Chondrocyte (in vitro differentiated cells): ENCODE measurements around the gene CACHD1. TPM values are rescaled to one million over a fixed set of nuclear protein-coding genes. Genes with fewer than 3 reads are reported as not detected.
A peak's percentile ranks its signal among the peaks of the same experiment; 100 is the strongest.

ENCODE experiments used
- DNase-seq: peaks from one replicate; pipeline ENCODE4 v3.0.0; 2021; ENCODE audit warnings: mixed read lengths, low spot score
- H3K27ac Mint-ChIP-seq: one replicate; pipeline ENCODE4 v1.8.0; 2021; ENCODE audit warnings: mild to moderate bottlenecking, moderate library complexity, mixed read lengths; ENCODE audit not compliant: unreplicated experiment
- H3K27me3 Mint-ChIP-seq: 2 replicates; pipeline ENCODE4 v1.8.0; 2021; ENCODE audit warnings: low read depth, mixed read lengths
- H3K36me3 Mint-ChIP-seq: 2 replicates; pipeline ENCODE4 v1.8.0; 2021; ENCODE audit warnings: low read depth, mixed read lengths
- H3K4me1 Mint-ChIP-seq: 2 replicates; pipeline ENCODE4 v1.8.0; 2021; ENCODE audit warnings: low read depth, mild to moderate bottlenecking, mixed read lengths
- H3K4me3 Mint-ChIP-seq: one replicate; pipeline ENCODE4 v1.8.0; 2021; ENCODE audit warnings: mild to moderate bottlenecking, moderate library complexity, mixed read lengths; ENCODE audit not compliant: unreplicated experiment
- H3K9me3 Mint-ChIP-seq: 2 replicates; pipeline ENCODE4 v1.8.0; 2021; ENCODE audit warnings: low read depth, mixed read lengths
- CTCF ChIP-seq: fragments of 200-600 bp; sonication (generic); IDR thresholded peaks from 2 replicates; pipeline ENCODE4 v1.5.0; 2021; ENCODE audit warnings: antibody characterized with exemption, mild to moderate bottlenecking, moderate library complexity
- total RNA-seq: library from RNA; stranded (reverse); gene quantifications from 3 replicates; pipeline ENCODE4 v1.2.1, GENCODE V29; 2021

CACHD1 gene
- total RNA-seq, 1 donor from 2014 or later = 10.5 TPM

- H3K9me3 Mint-ChIP-seq = no peaks in the 10 kb centered on the region
- DNase-seq = no peak
- H3K4me3 Mint-ChIP-seq = no peak overlapping the region
- TF ChIP-seq CTCF = no peak
- H3K4me1 Mint-ChIP-seq = peaks cover 67% of the 10 kb centered on the region
- peak overlapping the region; percentile 64 for H3K27ac Mint-ChIP-seq
- H3K27me3 Mint-ChIP-seq = no peaks in the 10 kb centered on the region
- no peaks in the 10 kb centered on the region for H3K36me3 Mint-ChIP-seq
These were observed 56.4 kb downstream of the CACHD1 start for GRCh38 chr1:64526312-64526711.

- no peak for DNase-seq
- H3K4me1 Mint-ChIP-seq = peaks cover 73% of the 10 kb centered on the region
These were observed 57.2 kb downstream of the CACHD1 start for GRCh38 chr1:64527165-64527564.

GRCh38 chr1:64527786-64528185, 57.9 kb downstream of the CACHD1 start:
- Mint-ChIP-seq H3K27me3 (no peaks in the 10 kb centered on the region), H3K4me3 (no peak overlapping the region), H3K4me1 (peaks cover 74% of the 10 kb centered on the region), H3K27ac (no peak overlapping the region), H3K9me3 (no peaks in the 10 kb centered on the region), H3K36me3 (no peaks in the 10 kb centered on the region)
- DNase-seq = no peak
- no peak for TF ChIP-seq CTCF

More at GRCh38 chr1:64527165-64527564, 57.2 kb downstream of the CACHD1 start:
- Mint-ChIP-seq H3K36me3 (no peaks in the 10 kb centered on the region), H3K27ac (no peak overlapping the region), H3K4me3 (no peak overlapping the region), H3K27me3 (no peaks in the 10 kb centered on the region), H3K9me3 (no peaks in the 10 kb centered on the region)
- no peak for TF ChIP-seq CTCF

- peaks cover 3% of the 10 kb centered on the region for H3K9me3 Mint-ChIP-seq
- no peak overlapping the region for H3K4me3 Mint-ChIP-seq
- DNase-seq = no peak
- peak overlapping the region; percentile 2 for H3K27ac Mint-ChIP-seq
- H3K4me1 Mint-ChIP-seq = peaks cover 50% of the 10 kb centered on the region
- TF ChIP-seq CTCF = no peak
- no peaks in the 10 kb centered on the region for H3K27me3 Mint-ChIP-seq
- no peaks in the 10 kb centered on the region for H3K36me3 Mint-ChIP-seq
These were observed 61.2 kb downstream of the CACHD1 start for GRCh38 chr1:64530969-64531692.

- DNase-seq = no peak
- peaks cover 49% of the 10 kb centered on the region for H3K4me1 Mint-ChIP-seq
- H3K36me3 Mint-ChIP-seq = no peaks in the 10 kb centered on the region
- H3K4me3 Mint-ChIP-seq = no peak overlapping the region
- H3K27me3 Mint-ChIP-seq = no peaks in the 10 kb centered on the region
- peaks cover 3% of the 10 kb centered on the region for H3K9me3 Mint-ChIP-seq
- no peak for TF ChIP-seq CTCF
- H3K27ac Mint-ChIP-seq = no peak overlapping the region
These were observed 62.7 kb downstream of the CACHD1 start for GRCh38 chr1:64532646-64533045.
